ENCODE data around the gene VAC14. TPM values are rescaled to one million over a fixed set of nuclear protein-coding genes. Genes with fewer than 3 reads are reported as not detected.

The VAC14 gene
- total RNA-seq, 1 donor from 2014 or later, result 16.1 TPM

- Histone ChIP-seq H3K9ac (no peak overlapping the region), H4K20me1 (ENCODE audit: low read depth) (no peaks in the 10 kb centered on the region), H3K4me3 (no peak overlapping the region), H3K27ac (no peak overlapping the region), H3K4me2 (no peak overlapping the region), H3K4me1 (peaks cover 20% of the 10 kb centered on the region), H3K79me2 (ENCODE audit: low read depth) (no peaks in the 10 kb centered on the region), H3K9me3 (ENCODE audit: low read depth) (no peaks in the 10 kb centered on the region), H3K27me3 (no peaks in the 10 kb centered on the region), H3K36me3 (no peaks in the 10 kb centered on the region), H3F3A (ENCODE audit: low read depth) (peaks cover 7% of the 10 kb centered on the region), H2AFZ (replicated peaks) (no peak overlapping the region)
- DNase-seq (ENCODE audit: low spot score), result no peak
- peaks cover 5% of the 10 kb centered on the region for H3K27me3 Mint-ChIP-seq (ENCODE audit: insufficient read depth, low read depth)
- H3K9me3 Mint-ChIP-seq, result peaks cover 3% of the 10 kb centered on the region
- no peak overlapping the region for H3K4me3 Mint-ChIP-seq
- H3K27ac Mint-ChIP-seq, result no peak overlapping the region
- H3K36me3 Mint-ChIP-seq, result peaks cover 14% of the 10 kb centered on the region
- no peak for TF ChIP-seq EZH2 (IDR thresholded peaks at IDR 0.05)
- TF ChIP-seq CTCF (IDR thresholded peaks at IDR 0.05), result no peak
- TF ChIP-seq EZH2phosphoT487 (IDR thresholded peaks at IDR 0.05), result no peak
- H3K4me1 Mint-ChIP-seq, result peaks cover 31% of the 10 kb centered on the region
These were observed 60.6 kb downstream of the VAC14 start for GRCh38 chr16:70740174-70740913.

GRCh38 chr16:70739389-70739788, 61.6 kb downstream of the VAC14 start:
- Mint-ChIP-seq H3K9me3 (peaks cover 3% of the 10 kb centered on the region), H3K4me3 (no peak overlapping the region), H3K36me3 (peaks cover 19% of the 10 kb centered on the region), H3K27me3 (ENCODE audit: insufficient read depth, low read depth) (peaks cover 2% of the 10 kb centered on the region), H3K4me1 (peaks cover 33% of the 10 kb centered on the region), H3K27ac (peak overlapping the region; percentile 76)
- no peak overlapping the region for H3K4me3 ChIP-seq
- no peaks in the 10 kb centered on the region for H3K9me3 ChIP-seq (ENCODE audit: low read depth)
- H2AFZ ChIP-seq (replicated peaks), result no peak overlapping the region
- no peaks in the 10 kb centered on the region for H3K27me3 ChIP-seq
- no peak overlapping the region for H3K9ac ChIP-seq
- peaks cover 8% of the 10 kb centered on the region for H3F3A ChIP-seq (ENCODE audit: low read depth)
- no peak overlapping the region for H3K4me2 ChIP-seq
- TF ChIP-seq EZH2phosphoT487 (IDR thresholded peaks at IDR 0.05) (no peak), EZH2 (IDR thresholded peaks at IDR 0.05) (no peak), CTCF (IDR thresholded peaks at IDR 0.05) (no peak)
- no peak overlapping the region for H3K27ac ChIP-seq
- no peak for DNase-seq (ENCODE audit: low spot score)
- no peaks in the 10 kb centered on the region for H3K79me2 ChIP-seq (ENCODE audit: low read depth)
- peaks cover 21% of the 10 kb centered on the region for H3K4me1 ChIP-seq
- no peaks in the 10 kb centered on the region for H3K36me3 ChIP-seq
- H4K20me1 ChIP-seq (ENCODE audit: low read depth), result no peaks in the 10 kb centered on the region

- H3K27me3 ChIP-seq, result no peaks in the 10 kb centered on the region
- peaks cover 33% of the 10 kb centered on the region for H3K4me1 Mint-ChIP-seq
- peak; percentile 49 for TF ChIP-seq CTCF (IDR thresholded peaks at IDR 0.05)
- TF ChIP-seq EZH2 (IDR thresholded peaks at IDR 0.05), result no peak
- no peak overlapping the region for H3K4me3 Mint-ChIP-seq
- no peaks in the 10 kb centered on the region for H3K36me3 ChIP-seq
- no peaks in the 10 kb centered on the region for H3K79me2 ChIP-seq (ENCODE audit: low read depth)
- peaks cover 2% of the 10 kb centered on the region for H3K27me3 Mint-ChIP-seq (ENCODE audit: insufficient read depth, low read depth)
- no peaks in the 10 kb centered on the region for H4K20me1 ChIP-seq (ENCODE audit: low read depth)
- H3K4me2 ChIP-seq, result no peak overlapping the region
- no peak overlapping the region for H3K9ac ChIP-seq
- peaks cover 8% of the 10 kb centered on the region for H3F3A ChIP-seq (ENCODE audit: low read depth)
- no peak overlapping the region for H3K4me3 ChIP-seq
- no peak overlapping the region for H3K27ac Mint-ChIP-seq
- peaks cover 12% of the 10 kb centered on the region for H3K36me3 Mint-ChIP-seq
- H3K27ac ChIP-seq, result no peak overlapping the region
- H3K9me3 Mint-ChIP-seq, result peaks cover under 1% of the 10 kb centered on the region
- peak; percentile 61 for DNase-seq (ENCODE audit: low spot score)
- H3K9me3 ChIP-seq (ENCODE audit: low read depth), result no peaks in the 10 kb centered on the region
- no peak overlapping the region for H2AFZ ChIP-seq (replicated peaks)
- peaks cover 21% of the 10 kb centered on the region for H3K4me1 ChIP-seq
These were observed 62.6 kb downstream of the VAC14 start for GRCh38 chr16:70738083-70738977.
